HG02970 (cell line): Measurements from ENCODE around the gene GALNT18.

ENCODE experiments used
- ATAC-seq: cut with Tn5 transposase; IDR thresholded peaks from one replicate; pipeline ENCODE4 v1.9.1; 2021; ENCODE audit warnings: mild to moderate bottlenecking, moderate library complexity, moderate number of reproducible peaks; ENCODE audit not compliant: unreplicated experiment, low FRiP score

GALNT18 gene

GRCh38 chr11:11505190-11505589 is 116.6 kb downstream of the GALNT18 start:
- ATAC-seq = no peak

- ATAC-seq = no peak
Observed at GRCh38 chr11:11504071-11504470, 117.7 kb downstream of the GALNT18 start.

GRCh38 chr11:11502263-11502861 is 119.4 kb downstream of the GALNT18 start:
- ATAC-seq = no peak

GRCh38 chr11:11501546-11502262 is 120.1 kb downstream of the GALNT18 start:
- ATAC-seq = no peak

GRCh38 chr11:11500744-11501487 is 120.9 kb downstream of the GALNT18 start:
- ATAC-seq = no peak

GRCh38 chr11:11499300-11499699 is 122.5 kb downstream of the GALNT18 start:
- no peak for ATAC-seq

GRCh38 chr11:11498195-11498594 is 123.6 kb downstream of the GALNT18 start:
- no peak for ATAC-seq

- ATAC-seq = no peak
Observed at GRCh38 chr11:11496879-11497278, 124.9 kb downstream of the GALNT18 start.

- ATAC-seq = no peak
Observed at GRCh38 chr11:11494348-11494747, 127.5 kb downstream of the GALNT18 start.

GRCh38 chr11:11493698-11494097 is 128.1 kb downstream of the GALNT18 start:
- no peak for ATAC-seq

- ATAC-seq = no peak
Observed at GRCh38 chr11:11491589-11491988, 130.2 kb downstream of the GALNT18 start.

- ATAC-seq = no peak
Observed at GRCh38 chr11:11491014-11491413, 130.8 kb downstream of the GALNT18 start.

GRCh38 chr11:11486423-11486822 is 135.4 kb downstream of the GALNT18 start:
- ATAC-seq = no peak

GRCh38 chr11:11486002-11486401 is 135.8 kb downstream of the GALNT18 start:
- no peak for ATAC-seq

- no peak for ATAC-seq
Observed at GRCh38 chr11:11483627-11484026, 138.2 kb downstream of the GALNT18 start.

GRCh38 chr11:11482730-11483129 is 139.1 kb downstream of the GALNT18 start:
- ATAC-seq = no peak

- ATAC-seq = no peak
Observed at GRCh38 chr11:11481371-11481770, 140.4 kb downstream of the GALNT18 start.

- ATAC-seq = no peak
Observed at GRCh38 chr11:11480971-11481370, 140.8 kb downstream of the GALNT18 start.

- ATAC-seq = no peak
Observed at GRCh38 chr11:11478687-11479086, 143.1 kb downstream of the GALNT18 start.

GRCh38 chr11:11477695-11478420 is 143.9 kb downstream of the GALNT18 start:
- ATAC-seq = no peak
